ENCODE results near the gene ADAM23. TPM values are rescaled to one million over a fixed set of nuclear protein-coding genes. Genes with fewer than 3 reads are reported as not detected.

The ADAM23 gene
- total and polyA plus RNA-seq, 5 donors = 17.0 to 56.0 (median 39.3) TPM

DNA sequence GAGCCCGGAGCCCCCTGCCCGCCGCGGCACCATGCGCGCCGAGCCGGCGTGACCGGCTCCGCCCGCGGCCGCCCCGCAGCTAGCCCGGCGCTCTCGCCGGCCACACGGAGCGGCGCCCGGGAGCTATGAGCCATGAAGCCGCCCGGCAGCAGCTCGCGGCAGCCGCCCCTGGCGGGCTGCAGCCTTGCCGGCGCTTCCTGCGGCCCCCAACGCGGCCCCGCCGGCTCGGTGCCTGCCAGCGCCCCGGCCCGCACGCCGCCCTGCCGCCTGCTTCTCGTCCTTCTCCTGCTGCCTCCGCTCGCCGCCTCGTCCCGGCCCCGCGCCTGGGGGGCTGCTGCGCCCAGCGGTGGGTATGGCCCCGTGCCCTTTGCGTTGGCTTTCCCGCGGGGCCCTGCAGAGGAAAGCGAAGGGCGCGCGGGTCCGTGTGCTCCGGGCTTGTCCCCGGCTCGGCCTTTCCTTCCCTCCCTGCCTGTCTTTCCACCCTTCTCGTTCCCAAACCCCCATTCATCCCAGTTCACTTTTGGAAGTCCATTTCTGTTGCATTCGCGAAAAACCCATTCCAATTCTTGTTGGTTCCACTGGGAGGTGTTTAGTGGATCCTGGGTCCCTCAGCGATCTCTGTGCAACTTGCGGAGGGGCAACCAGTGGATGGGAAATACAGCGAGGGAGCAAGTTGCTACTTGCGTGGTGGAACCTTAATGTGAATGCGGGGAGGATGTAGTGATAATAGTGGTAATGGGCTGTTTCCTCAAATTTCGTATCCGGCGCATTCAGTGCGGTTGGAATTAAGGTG is 599 bp downstream of the ADAM23 start:
- H3K27me3 ChIP-seq (ENCODE audit: control insufficient read depth, insufficient read depth) = peaks cover 1% of the 10 kb centered on the region
- H3K4me1 ChIP-seq (ENCODE audit: control insufficient read depth, insufficient read depth, low read length) = no peaks in the 10 kb centered on the region
- 2% methylated on average over 77 of the region's 77 CpGs for WGBS
- H3K27ac ChIP-seq (ENCODE audit: low read length) = peak overlapping the region; percentile 19
- no peaks in the 10 kb centered on the region for H3K9me3 ChIP-seq (ENCODE audit: control insufficient read depth, low read length)
- ATAC-seq = peak; percentile 55 to 65
- peak overlapping the region; percentile 76 for H3K4me3 ChIP-seq (ENCODE audit: low read length)
- intact Hi-C loops (cut with DNase I) = loop anchor here in 1 of 4 donors (10.0 kb wide), 1 partner anchor 111 kb away; no protein-coding TSS in a partner anchor
- DNase-seq = peak; percentile 24 to 70 (median 60)

- H3K4me3 ChIP-seq (ENCODE audit: low read length) = no peak overlapping the region
- intact Hi-C loops (cut with DNase I) = loop anchor here in 1 of 4 donors (10.0 kb wide), 1 partner anchor 109 kb away; no protein-coding TSS in a partner anchor
- ATAC-seq = no peak
- DNase-seq = no peak
- no peak overlapping the region for H3K27ac ChIP-seq (ENCODE audit: low read length)
- WGBS = 82% methylated on average over 2 of the region's 2 CpGs
- H3K9me3 ChIP-seq (ENCODE audit: control insufficient read depth, low read length) = no peaks in the 10 kb centered on the region
- no peaks in the 10 kb centered on the region for H3K27me3 ChIP-seq (ENCODE audit: control insufficient read depth, insufficient read depth)
- H3K4me1 ChIP-seq (ENCODE audit: control insufficient read depth, insufficient read depth, low read length) = no peaks in the 10 kb centered on the region
These were observed 2.6 kb downstream of the ADAM23 start for GRCh38 chr2:206445948-206446347.

- peak in 1 of 2 donors; percentile 12 for ATAC-seq
These were observed 8.9 kb downstream of the ADAM23 start for GRCh38 chr2:206452242-206452641.

GRCh38 chr2:206452750-206453149 is 9.4 kb downstream of the ADAM23 start:
- DNase-seq (no peak), ATAC-seq (peak; percentile 89 to 95)
- Histone ChIP-seq H3K4me3 (ENCODE audit: low read length) (peak overlapping the region; percentile 15), H3K9me3 (ENCODE audit: control insufficient read depth, low read length) (no peaks in the 10 kb centered on the region), H3K4me1 (ENCODE audit: control insufficient read depth, insufficient read depth, low read length) (peaks cover 6% of the 10 kb centered on the region), H3K27ac (ENCODE audit: low read length) (peak overlapping the region; percentile 64), H3K27me3 (ENCODE audit: control insufficient read depth, insufficient read depth) (no peaks in the 10 kb centered on the region)
- 13% methylated on average over 3 of the region's 3 CpGs for WGBS
- intact Hi-C loops (cut with DNase I) = no loop called here

More at GRCh38 chr2:206452242-206452641, 8.9 kb downstream of the ADAM23 start:
- Histone ChIP-seq H3K9me3 (ENCODE audit: control insufficient read depth, low read length) (no peaks in the 10 kb centered on the region), H3K4me3 (ENCODE audit: low read length) (no peak overlapping the region), H3K4me1 (ENCODE audit: control insufficient read depth, insufficient read depth, low read length) (peaks cover 6% of the 10 kb centered on the region), H3K27ac (ENCODE audit: low read length) (peak overlapping the region; percentile 87), H3K27me3 (ENCODE audit: control insufficient read depth, insufficient read depth) (no peaks in the 10 kb centered on the region)
- no peak for DNase-seq
- intact Hi-C loops (cut with DNase I) = no loop called here
- 46% methylated on average over 1 of the region's 1 CpG for WGBS

DNA sequence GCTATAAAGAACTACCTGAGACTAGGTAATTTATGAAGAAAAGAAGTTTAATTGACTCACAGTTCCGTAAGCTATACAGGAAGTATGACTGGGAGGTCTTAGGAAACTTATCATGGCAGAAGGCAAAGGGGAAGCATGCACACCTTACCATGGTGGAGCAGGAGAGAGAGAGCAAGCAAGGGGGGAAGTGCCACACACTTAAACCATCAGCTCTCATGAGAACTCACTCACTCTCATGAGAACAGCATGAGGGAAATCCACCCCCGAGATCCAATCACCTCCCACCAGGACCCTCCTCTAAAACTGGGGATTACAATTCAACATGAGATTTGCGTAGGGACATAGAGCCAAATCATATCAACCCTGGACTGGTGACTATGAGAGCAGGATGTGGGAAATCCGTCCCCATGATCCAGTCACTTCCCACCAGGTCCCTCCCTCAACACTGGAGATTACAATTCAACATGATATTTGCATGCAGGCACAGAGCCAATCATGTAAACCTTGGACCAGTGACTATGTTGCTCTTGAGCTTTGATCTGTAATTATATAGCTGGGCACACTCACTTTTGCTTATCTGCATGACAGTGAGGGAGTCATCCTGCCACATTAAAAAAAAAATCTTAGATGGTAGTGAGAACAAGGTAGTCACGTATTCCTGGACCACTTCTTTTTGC is 12.9 kb downstream of the ADAM23 start:
- Histone ChIP-seq H3K27ac (ENCODE audit: low read length) (peak overlapping the region; percentile 27), H3K9me3 (ENCODE audit: control insufficient read depth, low read length) (no peaks in the 10 kb centered on the region), H3K27me3 (ENCODE audit: control insufficient read depth, insufficient read depth) (no peaks in the 10 kb centered on the region), H3K4me1 (ENCODE audit: control insufficient read depth, insufficient read depth, low read length) (peaks cover 6% of the 10 kb centered on the region), H3K4me3 (ENCODE audit: low read length) (no peak overlapping the region)
- intact Hi-C loops (cut with DNase I) = no loop called here
- whole genome bisulfite sequencing = 60% methylated on average over 5 of the region's 5 CpGs
- DNase-seq (no peak), ATAC-seq (no peak)

DNA sequence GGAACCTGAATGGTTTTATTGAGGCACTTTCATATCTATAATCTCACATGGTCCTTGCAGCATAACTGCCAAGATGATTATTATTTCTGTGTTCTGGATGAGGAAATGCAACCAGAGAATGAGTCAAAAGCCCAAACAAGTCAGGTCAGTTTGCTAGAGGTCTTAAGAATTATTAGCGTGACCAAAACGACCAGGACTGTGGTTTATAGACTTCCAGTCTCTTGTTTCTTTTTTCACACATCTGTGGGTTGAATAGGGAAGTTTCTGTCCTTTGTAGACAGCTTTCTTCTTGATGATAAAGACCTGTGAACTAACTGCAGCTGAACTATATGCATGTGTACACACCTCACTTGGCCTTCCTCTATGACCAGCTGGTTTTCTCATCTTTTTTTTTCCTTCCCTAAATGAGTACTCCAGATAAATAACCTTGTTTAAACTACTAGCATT is 13.9 kb downstream of the ADAM23 start:
- no peaks in the 10 kb centered on the region for H3K9me3 ChIP-seq (ENCODE audit: control insufficient read depth, low read length)
- ATAC-seq (no peak), DNase-seq (no peak)
- intact Hi-C loops (cut with DNase I) = no loop called here
- WGBS = 45% methylated on average over 2 of the region's 2 CpGs
- no peak overlapping the region for H3K4me3 ChIP-seq (ENCODE audit: low read length)
- peaks cover 5% of the 10 kb centered on the region for H3K4me1 ChIP-seq (ENCODE audit: control insufficient read depth, insufficient read depth, low read length)
- H3K27me3 ChIP-seq (ENCODE audit: control insufficient read depth, insufficient read depth) = no peaks in the 10 kb centered on the region
- H3K27ac ChIP-seq (ENCODE audit: low read length) = no peak overlapping the region

GRCh38 chr2:206462240-206462854 is 19.0 kb downstream of the ADAM23 start:
- ATAC-seq (no peak), DNase-seq (no peak)
- no peaks in the 10 kb centered on the region for H3K4me1 ChIP-seq (ENCODE audit: control insufficient read depth, insufficient read depth, low read length)
- H3K27me3 ChIP-seq (ENCODE audit: control insufficient read depth, insufficient read depth) = no peaks in the 10 kb centered on the region
- intact Hi-C loops (cut with DNase I) = no loop called here
- no peak overlapping the region for H3K4me3 ChIP-seq (ENCODE audit: low read length)
- H3K9me3 ChIP-seq (ENCODE audit: control insufficient read depth, low read length) = no peaks in the 10 kb centered on the region
- H3K27ac ChIP-seq (ENCODE audit: low read length) = peak overlapping the region; percentile 62
- WGBS = 31% methylated on average over 6 of the region's 6 CpGs

- intact Hi-C loops (cut with DNase I) = no loop called here
- H3K4me1 ChIP-seq (ENCODE audit: control insufficient read depth, insufficient read depth, low read length) = no peaks in the 10 kb centered on the region
- DNase-seq = no peak
- 88% methylated on average over 5 of the region's 5 CpGs for WGBS
- peak overlapping the region; percentile 50 for H3K27ac ChIP-seq (ENCODE audit: low read length)
- H3K4me3 ChIP-seq (ENCODE audit: low read length) = no peak overlapping the region
- no peaks in the 10 kb centered on the region for H3K27me3 ChIP-seq (ENCODE audit: control insufficient read depth, insufficient read depth)
- no peak for ATAC-seq
- no peaks in the 10 kb centered on the region for H3K9me3 ChIP-seq (ENCODE audit: control insufficient read depth, low read length)
These were observed 20.4 kb downstream of the ADAM23 start for GRCh38 chr2:206463685-206464084.

GRCh38 chr2:206464597-206464996 is 21.3 kb downstream of the ADAM23 start:
- WGBS = 52% methylated on average over 2 of the region's 2 CpGs
- ATAC-seq = peak; percentile 56 to 64
- Histone ChIP-seq H3K27ac (ENCODE audit: low read length) (no peak overlapping the region), H3K27me3 (ENCODE audit: control insufficient read depth, insufficient read depth) (no peaks in the 10 kb centered on the region), H3K9me3 (ENCODE audit: control insufficient read depth, low read length) (no peaks in the 10 kb centered on the region), H3K4me3 (ENCODE audit: low read length) (no peak overlapping the region), H3K4me1 (ENCODE audit: control insufficient read depth, insufficient read depth, low read length) (no peaks in the 10 kb centered on the region)
- intact Hi-C loops (cut with DNase I) = no loop called here
- DNase-seq = no peak

DNA sequence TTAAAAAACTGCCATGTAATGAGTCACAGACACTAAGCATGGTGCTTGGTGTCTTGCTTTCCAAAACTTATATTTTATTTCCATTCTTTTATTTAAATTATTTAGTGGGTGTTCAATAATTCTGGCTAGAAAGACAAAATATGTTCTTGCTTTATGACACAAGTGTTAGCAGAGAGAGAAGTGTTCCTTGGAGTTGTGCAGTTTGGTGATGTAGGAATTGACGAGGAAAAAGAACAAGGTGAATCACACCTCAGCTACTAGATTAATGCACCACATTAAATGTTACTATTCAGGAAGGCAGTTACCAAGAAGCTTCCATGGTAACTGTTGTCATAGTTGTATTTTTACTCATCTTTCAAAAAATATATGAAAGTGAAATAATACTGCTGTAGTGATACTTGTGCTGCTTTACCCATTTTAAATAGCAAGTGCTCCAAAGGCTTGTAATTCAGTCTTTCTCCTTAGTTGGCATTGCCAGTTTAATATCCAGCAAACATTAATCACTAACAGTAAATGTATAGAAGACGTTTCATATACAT is 28.3 kb downstream of the ADAM23 start:
- Histone ChIP-seq H3K27ac (ENCODE audit: low read length) (no peak overlapping the region), H3K27me3 (ENCODE audit: control insufficient read depth, insufficient read depth) (no peaks in the 10 kb centered on the region), H3K4me3 (ENCODE audit: low read length) (no peak overlapping the region), H3K4me1 (ENCODE audit: control insufficient read depth, insufficient read depth, low read length) (no peaks in the 10 kb centered on the region), H3K9me3 (ENCODE audit: control insufficient read depth, low read length) (no peaks in the 10 kb centered on the region)
- 80% methylated on average over 2 of the region's 2 CpGs for WGBS
- DNase-seq (no peak), ATAC-seq (no peak)
- intact Hi-C loops (cut with DNase I) = no loop called here

- intact Hi-C loops (cut with DNase I) = no loop called here
- no peak for DNase-seq
These were observed 28.8 kb downstream of the ADAM23 start for GRCh38 chr2:206472094-206472493.

More at GRCh38 chr2:206472094-206472493, 28.8 kb downstream of the ADAM23 start:
- Histone ChIP-seq H3K4me3 (ENCODE audit: low read length) (no peak overlapping the region), H3K27ac (ENCODE audit: low read length) (no peak overlapping the region), H3K9me3 (ENCODE audit: control insufficient read depth, low read length) (no peaks in the 10 kb centered on the region), H3K27me3 (ENCODE audit: control insufficient read depth, insufficient read depth) (no peaks in the 10 kb centered on the region), H3K4me1 (ENCODE audit: control insufficient read depth, insufficient read depth, low read length) (no peaks in the 10 kb centered on the region)
- 85% methylated on average over 5 of the region's 5 CpGs for WGBS
- no peak for ATAC-seq
